ENCODE results near the gene PNPLA5. TPM values are rescaled to one million over a fixed set of nuclear protein-coding genes. Genes with fewer than 3 reads are reported as not detected.
"Not testable (repeated sequence)": the region's sequence is repeated elsewhere in the genome, so short reads cannot be mapped to it uniquely, and the experiment has no call there.

The PNPLA5 gene
- not detected in 2 replicates for total RNA-seq

- no peak for DNase-seq (ENCODE audit: extremely low read depth, low read depth, low spot score)
These were observed at the start of gene PNPLA5 for GRCh38 chr22:43891360-43892182. Gene PNPLA5, minus strand, starts transcription at chr22:43892013. Its CDS starts 133 bp downstream, at chr22:43891880.

- no peak for DNase-seq (ENCODE audit: extremely low read depth, low read depth, low spot score)
These were observed 49.6 kb upstream of the PNPLA5 start for GRCh38 chr22:43941449-43941848.

- DNase-seq (ENCODE audit: extremely low read depth, low read depth, low spot score) = no peak
These were observed 40.0 kb upstream of the PNPLA5 start for GRCh38 chr22:43931771-43932170.

GRCh38 chr22:43928908-43929307 is 37.1 kb upstream of the PNPLA5 start:
- no peak for DNase-seq (ENCODE audit: extremely low read depth, low read depth, low spot score)

GRCh38 chr22:43928468-43928867 is 36.7 kb upstream of the PNPLA5 start:
- no peak for DNase-seq (ENCODE audit: extremely low read depth, low read depth, low spot score)

GRCh38 chr22:43926349-43926710 is 34.5 kb upstream of the PNPLA5 start:
- DNase-seq (ENCODE audit: extremely low read depth, low read depth, low spot score) = no peak

- DNase-seq (ENCODE audit: extremely low read depth, low read depth, low spot score) = no peak
These were observed 33.9 kb upstream of the PNPLA5 start for GRCh38 chr22:43925433-43926348.

GRCh38 chr22:43924877-43925276 is 33.1 kb upstream of the PNPLA5 start:
- no peak for DNase-seq (ENCODE audit: extremely low read depth, low read depth, low spot score)

- DNase-seq (ENCODE audit: extremely low read depth, low read depth, low spot score) = no peak
These were observed 32.0 kb upstream of the PNPLA5 start, which contains the start of gene PNPLA3 for GRCh38 chr22:43923631-43924464. Gene PNPLA3, plus strand, starts transcription at chr22:43923805. Its CDS starts 107 bp downstream, at chr22:43923912.

GRCh38 chr22:43923191-43923590 is 31.4 kb upstream of the PNPLA5 start:
- DNase-seq (ENCODE audit: extremely low read depth, low read depth, low spot score) = no peak

GRCh38 chr22:43922123-43922522 is 30.3 kb upstream of the PNPLA5 start:
- no peak for DNase-seq (ENCODE audit: extremely low read depth, low read depth, low spot score)

GRCh38 chr22:43921370-43921769 is 29.6 kb upstream of the PNPLA5 start:
- no peak for DNase-seq (ENCODE audit: extremely low read depth, low read depth, low spot score)

GRCh38 chr22:43919106-43919973 is 27.5 kb upstream of the PNPLA5 start:
- DNase-seq (ENCODE audit: extremely low read depth, low read depth, low spot score) = no peak

- DNase-seq (ENCODE audit: extremely low read depth, low read depth, low spot score) = no peak
These were observed 25.7 kb upstream of the PNPLA5 start for GRCh38 chr22:43917521-43917920.

- DNase-seq (ENCODE audit: extremely low read depth, low read depth, low spot score) = no peak
These were observed 19.5 kb upstream of the PNPLA5 start for GRCh38 chr22:43911351-43911750.

- DNase-seq (ENCODE audit: extremely low read depth, low read depth, low spot score) = no peak
These were observed 18.4 kb upstream of the PNPLA5 start for GRCh38 chr22:43910178-43910695.

GRCh38 chr22:43909708-43910107 is 17.9 kb upstream of the PNPLA5 start:
- no peak for DNase-seq (ENCODE audit: extremely low read depth, low read depth, low spot score)

- no peak for DNase-seq (ENCODE audit: extremely low read depth, low read depth, low spot score)
These were observed 13.9 kb upstream of the PNPLA5 start for GRCh38 chr22:43905681-43906080.

GRCh38 chr22:43904412-43904811 is 12.6 kb upstream of the PNPLA5 start:
- DNase-seq (ENCODE audit: extremely low read depth, low read depth, low spot score) = not testable (repeated sequence)
